Retinal pigment epithelial cell (primary cell): ENCODE measurements around the gene LTC4S.
"Not testable (repeated sequence)": the region's sequence is repeated elsewhere in the genome, so short reads cannot be mapped to it uniquely, and the experiment has no call there.

Source experiments
- DNase-seq: peaks from one replicate; pipeline ENCODE4 v3.0.0-alpha.2; 2010; ENCODE audit warnings: low read depth
- H3K4me3 ChIP-seq: 2 replicates; pipeline ENCODE4 v1.5.1; 2011; ENCODE audit warnings: mild to moderate bottlenecking, low read length, control low read depth, moderate library complexity
- TF ChIP-seq, protein P1 (sequence below): conservative IDR thresholded peaks from 2 replicates; pipeline ENCODE4 v1.5.1; 2011; ENCODE audit warnings: low read depth, low read length, control low read depth, inconsistent platforms

Gene LTC4S, protein sequence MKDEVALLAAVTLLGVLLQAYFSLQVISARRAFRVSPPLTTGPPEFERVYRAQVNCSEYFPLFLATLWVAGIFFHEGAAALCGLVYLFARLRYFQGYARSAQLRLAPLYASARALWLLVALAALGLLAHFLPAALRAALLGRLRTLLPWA

DNA sequence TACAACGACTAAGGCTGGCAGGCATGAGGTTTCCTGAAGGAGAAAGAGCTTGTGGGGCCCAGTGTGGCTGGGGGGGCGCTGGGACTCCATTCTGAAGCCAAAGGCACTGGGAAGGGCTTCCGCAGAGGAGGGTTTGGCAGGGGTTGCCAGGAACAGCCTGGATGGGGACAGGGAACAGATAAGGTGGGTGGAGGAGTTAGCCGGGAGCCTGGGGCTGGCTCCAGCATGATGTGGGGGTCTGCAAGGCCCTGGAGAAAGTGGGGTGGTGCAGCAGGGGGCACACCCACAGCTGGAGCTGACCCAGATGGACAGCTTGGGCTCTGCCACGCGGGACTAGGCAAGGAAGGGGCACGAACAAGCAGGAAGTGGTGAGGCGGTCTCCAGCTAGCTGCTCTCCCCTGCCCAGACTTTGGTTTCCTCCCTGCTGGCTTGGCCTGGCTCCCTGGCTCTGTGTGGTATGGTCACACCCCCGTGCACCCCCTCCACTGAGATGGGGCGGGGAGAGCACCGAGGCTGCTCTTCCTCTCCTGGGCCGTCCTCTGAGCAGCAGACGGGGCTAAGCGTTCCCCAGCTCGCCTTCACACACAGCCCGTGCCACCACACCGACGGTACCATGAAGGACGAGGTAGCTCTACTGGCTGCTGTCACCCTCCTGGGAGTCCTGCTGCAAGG, at the start of gene LTC4S:
LTC4S (plus strand) TSS at position 519 of the 672 bp plus-strand sequence; CDS start at position 614, 95 bp downstream.
- no peak for DNase-seq
- H3K4me3 ChIP-seq = no peak within 1 kb of the TSS

DNA sequence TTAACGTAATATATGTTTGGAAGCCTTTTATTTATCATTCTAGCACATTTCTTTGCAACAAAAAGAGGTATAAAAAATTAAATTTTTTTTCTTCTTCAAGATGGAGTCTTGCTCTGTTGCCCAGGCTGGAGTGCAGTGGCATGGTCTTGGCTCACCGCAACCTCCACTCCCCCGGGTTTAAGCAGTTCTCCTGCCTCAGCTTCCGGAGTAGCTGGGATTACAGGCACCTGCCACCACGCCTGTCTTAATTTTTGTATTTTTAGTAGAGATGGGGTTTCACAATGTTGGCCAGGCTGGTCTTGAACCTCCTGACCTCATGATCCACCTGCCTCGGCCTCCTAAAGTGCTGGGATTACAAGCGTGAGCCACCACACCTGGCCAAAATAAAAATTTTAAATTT, 49.7 kb upstream of the LTC4S start:
- H3K4me3 ChIP-seq, DNase-seq: not testable (repeated sequence)

More for the DNA sequence above, at the start of gene LTC4S:
- TF ChIP-seq, protein P1, sequence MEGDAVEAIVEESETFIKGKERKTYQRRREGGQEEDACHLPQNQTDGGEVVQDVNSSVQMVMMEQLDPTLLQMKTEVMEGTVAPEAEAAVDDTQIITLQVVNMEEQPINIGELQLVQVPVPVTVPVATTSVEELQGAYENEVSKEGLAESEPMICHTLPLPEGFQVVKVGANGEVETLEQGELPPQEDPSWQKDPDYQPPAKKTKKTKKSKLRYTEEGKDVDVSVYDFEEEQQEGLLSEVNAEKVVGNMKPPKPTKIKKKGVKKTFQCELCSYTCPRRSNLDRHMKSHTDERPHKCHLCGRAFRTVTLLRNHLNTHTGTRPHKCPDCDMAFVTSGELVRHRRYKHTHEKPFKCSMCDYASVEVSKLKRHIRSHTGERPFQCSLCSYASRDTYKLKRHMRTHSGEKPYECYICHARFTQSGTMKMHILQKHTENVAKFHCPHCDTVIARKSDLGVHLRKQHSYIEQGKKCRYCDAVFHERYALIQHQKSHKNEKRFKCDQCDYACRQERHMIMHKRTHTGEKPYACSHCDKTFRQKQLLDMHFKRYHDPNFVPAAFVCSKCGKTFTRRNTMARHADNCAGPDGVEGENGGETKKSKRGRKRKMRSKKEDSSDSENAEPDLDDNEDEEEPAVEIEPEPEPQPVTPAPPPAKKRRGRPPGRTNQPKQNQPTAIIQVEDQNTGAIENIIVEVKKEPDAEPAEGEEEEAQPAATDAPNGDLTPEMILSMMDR = no peak

GRCh38 chr5:179746872-179747271, 46.9 kb upstream of the LTC4S start:
- H3K4me3 ChIP-seq = no peak overlapping the region
- TF ChIP-seq, protein P1 = no peak
- no peak for DNase-seq

- TF ChIP-seq, protein P1 = no peak
- no peak overlapping the region for H3K4me3 ChIP-seq
- DNase-seq = no peak
Observed at GRCh38 chr5:179747811-179748210, 46.0 kb upstream of the LTC4S start.

GRCh38 chr5:179749857-179750508, 43.8 kb upstream of the LTC4S start:
- TF ChIP-seq, protein P1 = no peak
- no peak for DNase-seq
- H3K4me3 ChIP-seq = no peak overlapping the region

GRCh38 chr5:179753971-179754370, 39.8 kb upstream of the LTC4S start:
- H3K4me3 ChIP-seq = no peak overlapping the region
- TF ChIP-seq, protein P1 = no peak
- no peak for DNase-seq

DNA sequence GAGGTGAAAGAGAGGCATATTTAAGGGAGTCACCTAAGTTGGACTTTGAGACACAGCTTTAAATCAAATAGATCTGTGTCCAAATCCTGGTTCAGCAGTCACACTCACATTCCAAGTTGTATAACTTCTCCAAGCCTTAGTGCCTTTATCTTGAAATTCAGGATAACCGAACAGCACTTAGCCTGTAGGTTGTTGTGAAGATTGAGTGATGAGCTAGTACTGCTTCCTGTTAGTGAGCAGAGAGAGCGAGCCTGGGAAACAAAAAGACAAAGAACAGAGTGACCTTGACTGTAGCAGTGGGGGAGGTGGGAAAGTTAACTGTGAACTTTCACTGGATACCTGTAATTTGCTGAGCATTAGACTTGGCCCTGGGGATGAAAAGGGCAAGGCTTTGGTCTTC, 38.8 kb upstream of the LTC4S start:
- DNase-seq = no peak
- TF ChIP-seq, protein P1 = no peak
- no peak overlapping the region for H3K4me3 ChIP-seq
